HT1080 (cell line): ENCODE results near the gene NTM. TPM values are rescaled to one million over a fixed set of nuclear protein-coding genes. Genes with fewer than 3 reads are reported as not detected.
"Not testable (repeated sequence)": the region's sequence is repeated elsewhere in the genome, so short reads cannot be mapped to it uniquely, and the experiment has no call there.

ENCODE experiments used
- DNase-seq: peaks from one replicate; pipeline ENCODE4 v3.0.0-alpha.2; 2015; ENCODE audit warnings: low read depth
- total RNA-seq: library from RNA; depleted of rRNA; stranded (reverse); fragments of >200 nt; shearing (Covaris generic); gene quantifications from 2 replicates; pipeline ENCODE4 v1.2.3, GENCODE V29; 2014

NTM gene
- total RNA-seq, 1 experiment from 2014 or later: 65.7 TPM

DNA sequence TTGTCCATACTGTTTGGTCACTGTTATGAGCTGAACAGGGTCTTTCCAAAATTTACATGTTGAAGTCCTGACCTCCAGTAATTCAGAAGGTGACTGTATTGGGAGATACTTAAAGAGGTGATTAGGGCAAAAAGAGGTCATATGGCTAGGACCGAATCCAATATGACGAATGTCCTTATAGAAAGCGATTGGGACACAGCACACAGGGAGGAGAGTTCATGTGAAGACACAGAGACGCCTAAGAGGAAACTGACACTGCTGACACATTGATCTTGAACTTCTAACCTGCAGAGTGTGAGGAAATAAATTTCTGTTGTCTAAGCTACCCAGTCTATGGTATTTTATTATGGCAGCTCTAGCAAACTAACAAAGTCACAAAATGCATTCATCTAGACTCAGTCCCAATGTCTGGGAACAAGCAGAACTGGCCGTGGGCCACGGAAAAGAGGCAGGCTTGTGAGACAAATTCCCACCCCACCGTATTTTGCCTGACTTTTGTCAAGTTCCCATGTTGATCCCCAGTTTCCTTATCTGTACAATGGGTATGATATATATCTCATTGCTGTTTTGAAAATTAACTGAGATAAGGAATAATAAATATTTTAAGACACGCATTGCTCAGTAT, 295.0 kb downstream of the NTM start:
- no peak for DNase-seq

DNA sequence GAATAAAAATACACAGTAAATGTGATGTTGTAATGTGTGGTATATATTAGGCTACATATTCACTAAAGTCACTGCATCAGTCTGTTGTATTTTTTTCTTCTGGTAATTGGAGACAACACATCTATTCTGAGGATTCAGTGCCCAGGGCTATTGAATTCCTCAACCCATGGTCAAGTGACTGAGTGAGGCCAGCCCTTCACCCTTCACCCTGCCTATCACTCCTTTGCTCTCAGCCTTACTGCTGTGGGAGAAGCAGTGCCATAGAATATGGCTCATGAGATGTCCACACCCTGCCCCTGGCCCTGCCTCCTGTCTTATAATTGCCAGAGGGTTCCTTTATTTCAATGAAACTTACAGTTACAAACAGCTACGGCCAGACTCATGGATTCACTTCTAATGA, 295.6 kb downstream of the NTM start:
- no peak for DNase-seq

GRCh38 chr11:131666617-131667016, 296.2 kb downstream of the NTM start:
- peak; percentile 48 for DNase-seq

GRCh38 chr11:131667566-131667965, 297.2 kb downstream of the NTM start:
- no peak for DNase-seq

- peak; percentile 39 for DNase-seq
Observed at GRCh38 chr11:131668500-131669400, 298.3 kb downstream of the NTM start.

GRCh38 chr11:131669401-131669780, 299.0 kb downstream of the NTM start:
- no peak for DNase-seq

DNA sequence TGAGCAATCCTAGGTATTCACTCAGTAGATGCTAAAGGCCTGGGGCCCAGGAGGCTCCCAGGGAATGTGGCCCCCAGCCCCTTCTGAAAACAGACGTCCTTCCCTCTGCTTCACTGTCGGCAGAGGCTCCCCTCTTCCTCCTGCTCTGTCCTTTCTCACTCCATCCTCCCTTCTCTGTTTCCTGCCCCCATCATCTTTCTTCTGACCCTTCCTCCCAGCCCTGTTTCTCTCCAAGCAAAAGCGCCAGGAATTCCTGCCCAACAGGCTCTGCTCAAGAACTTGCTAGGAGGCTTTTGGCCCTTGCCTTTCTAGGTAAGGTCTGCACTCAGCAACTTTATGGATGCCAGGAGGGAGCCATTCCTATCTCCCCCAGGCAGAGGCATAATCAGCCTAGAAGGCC, 300.5 kb downstream of the NTM start:
- DNase-seq: no peak

GRCh38 chr11:131671320-131671719, 300.9 kb downstream of the NTM start:
- DNase-seq: no peak

- DNase-seq: no peak
Observed at GRCh38 chr11:131671734-131672133, 301.3 kb downstream of the NTM start.

- no peak for DNase-seq
Observed at GRCh38 chr11:131672191-131672590, 301.8 kb downstream of the NTM start.

GRCh38 chr11:131674051-131674755, 303.8 kb downstream of the NTM start:
- DNase-seq: peak; percentile 79

DNA sequence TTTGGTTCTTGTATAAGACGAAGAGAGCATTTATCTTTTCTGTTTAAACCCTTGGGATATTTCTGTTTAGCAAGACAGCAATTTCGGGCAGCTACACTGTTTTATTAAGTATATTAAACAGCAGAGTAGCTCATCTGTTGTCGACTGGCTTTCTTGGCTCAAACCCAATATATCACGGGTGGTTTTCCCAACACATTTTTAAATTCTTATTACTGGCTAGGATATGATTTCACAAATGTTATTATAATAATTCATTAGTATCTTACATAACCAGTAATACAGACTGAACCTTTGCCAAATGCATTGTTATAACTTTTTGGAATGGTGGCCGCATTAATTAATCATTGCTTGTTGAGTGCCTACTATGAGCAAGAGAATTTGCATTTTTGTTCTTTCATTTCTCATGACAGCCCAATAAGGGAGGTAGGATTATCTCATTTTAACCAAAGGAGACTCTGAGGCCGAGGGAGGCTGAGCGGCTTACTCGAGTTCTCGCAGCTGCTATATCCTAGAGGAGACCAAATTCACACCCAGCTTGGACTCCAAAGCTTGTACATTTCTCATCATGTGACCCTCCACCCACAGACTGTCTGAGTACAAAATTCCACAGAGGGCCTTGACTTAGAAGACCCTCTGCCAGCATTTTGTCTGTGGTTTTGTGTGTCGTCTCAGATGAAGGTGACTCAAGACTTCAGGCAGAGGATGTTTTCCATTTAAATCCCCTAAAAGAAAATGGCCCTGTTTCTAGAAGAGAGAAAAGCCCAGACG, 304.9 kb downstream of the NTM start:
- no peak for DNase-seq

GRCh38 chr11:131677828-131678470, 307.5 kb downstream of the NTM start:
- no peak for DNase-seq

DNA sequence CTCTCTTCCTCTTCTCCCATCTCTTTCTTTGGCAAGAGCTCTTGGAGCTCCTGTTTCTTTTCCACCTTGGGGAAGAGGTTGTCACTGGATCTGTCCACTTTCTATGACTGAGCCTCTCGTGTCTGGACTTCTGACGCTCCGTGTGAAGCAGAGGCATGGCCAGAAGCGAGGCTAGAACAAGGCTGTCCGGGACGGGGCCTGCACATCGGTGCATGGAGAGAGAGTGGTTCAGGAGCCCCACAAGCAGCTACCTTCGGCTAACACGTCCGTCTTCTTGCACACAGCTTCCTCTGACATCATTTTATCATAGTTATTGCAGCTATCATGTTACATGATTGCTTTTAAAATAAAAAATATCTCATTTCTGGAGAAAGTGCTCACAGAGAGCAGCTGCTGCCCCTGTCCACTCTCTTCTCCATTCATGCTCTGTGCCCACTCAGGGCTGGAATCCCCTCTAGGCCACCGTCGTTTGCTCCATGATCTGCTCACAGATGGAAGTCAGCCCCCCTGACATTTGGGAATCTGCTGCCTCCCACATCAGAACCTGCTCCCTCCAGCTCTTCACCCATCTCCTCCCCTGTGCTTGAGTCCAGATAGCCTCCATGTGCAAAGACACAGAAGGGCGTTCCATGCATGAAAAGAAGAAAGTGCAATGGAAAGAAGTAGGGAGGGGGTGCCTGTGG, 308.4 kb downstream of the NTM start:
- DNase-seq: no peak

DNA sequence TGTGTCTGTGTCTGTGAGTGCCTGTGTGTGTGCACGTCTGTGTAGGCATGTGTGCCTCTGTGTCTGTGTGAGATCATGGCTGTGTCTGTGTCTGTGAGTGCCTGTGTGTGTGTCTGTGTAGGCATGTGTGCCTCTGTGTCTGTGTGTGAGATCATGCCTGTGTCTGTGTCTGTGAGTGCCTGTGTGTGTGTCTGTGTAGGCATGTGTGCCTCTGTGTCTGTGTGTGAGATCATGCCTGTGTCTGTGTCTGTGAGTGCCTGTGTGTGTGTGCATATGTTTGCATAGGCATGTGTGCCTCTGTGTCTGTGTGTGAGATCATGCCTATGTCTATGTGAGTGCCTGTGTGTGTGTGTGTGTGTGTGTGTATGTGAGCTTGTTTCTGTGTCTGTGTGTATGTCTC, 310.0 kb downstream of the NTM start:
- DNase-seq: not testable (repeated sequence)

GRCh38 chr11:131681920-131682319, 311.5 kb downstream of the NTM start:
- DNase-seq: no peak

DNA sequence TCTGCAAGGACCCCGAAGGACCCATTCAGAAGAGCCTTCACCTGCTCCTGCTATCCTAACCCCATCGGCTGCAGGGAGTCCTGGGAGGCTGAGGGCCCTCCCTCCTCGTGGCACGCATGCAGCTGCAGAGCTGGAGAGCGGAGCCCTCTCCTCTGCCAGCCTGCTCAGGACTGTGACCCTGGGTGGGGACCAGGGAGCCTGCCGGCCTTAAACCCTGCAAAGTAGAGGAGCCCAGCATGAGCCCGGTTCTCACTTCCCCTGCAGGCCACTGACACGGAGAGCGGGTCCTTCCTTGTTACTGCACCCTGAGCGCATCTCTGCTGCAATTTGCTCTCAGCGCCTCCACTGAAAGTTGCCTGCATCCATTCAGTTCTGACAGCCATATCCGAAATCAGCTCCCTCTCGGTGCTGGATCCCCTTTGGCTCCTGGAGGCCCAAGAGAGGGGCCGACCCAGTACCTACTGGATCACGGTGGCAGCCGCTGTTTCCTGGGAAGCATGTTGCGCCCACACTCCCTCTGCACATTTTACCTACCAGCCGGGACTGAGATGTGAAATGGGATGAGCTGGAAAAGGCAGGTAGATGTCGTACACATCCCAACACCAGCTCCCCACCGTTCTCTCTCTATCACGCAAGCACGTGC, 312.1 kb downstream of the NTM start:
- DNase-seq: no peak

DNA sequence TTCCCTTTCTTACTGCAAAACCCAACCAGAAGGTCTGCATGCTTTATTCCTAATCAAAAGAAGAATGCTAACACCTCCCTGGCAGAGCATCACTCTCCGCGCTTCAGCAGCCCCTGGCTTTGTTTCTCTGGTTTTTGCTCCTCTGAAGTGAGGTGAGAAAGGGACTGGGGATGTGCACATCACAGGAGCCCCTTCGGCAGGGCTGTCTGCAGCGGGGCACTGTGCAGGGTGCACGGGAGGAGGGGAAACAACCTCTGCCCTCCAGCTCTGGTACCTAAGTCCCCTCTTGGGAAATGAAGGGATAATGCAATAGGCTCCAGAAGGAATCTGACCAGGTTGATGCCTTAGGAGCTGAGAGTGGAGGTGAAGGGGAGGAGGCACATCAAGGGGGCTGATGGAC, 312.7 kb downstream of the NTM start:
- DNase-seq: no peak

- DNase-seq: no peak
Observed at GRCh38 chr11:131683666-131684065, 313.3 kb downstream of the NTM start.
